ENCODE data around the gene CTIF.

CTIF gene

GRCh38 chr18:48735080-48735676, 196.3 kb downstream of the CTIF start:
- DNase-seq, result no peak

GRCh38 chr18:48735681-48736255, 196.9 kb downstream of the CTIF start:
- no peak for DNase-seq

GRCh38 chr18:48736321-48737260, 197.8 kb downstream of the CTIF start:
- no peak for DNase-seq

- no peak for DNase-seq
These were observed 200.6 kb downstream of the CTIF start for GRCh38 chr18:48739266-48740067.

GRCh38 chr18:48740068-48740440, 201.2 kb downstream of the CTIF start:
- DNase-seq, result no peak

- no peak for DNase-seq
These were observed 202.1 kb downstream of the CTIF start for GRCh38 chr18:48740851-48741485.

GRCh38 chr18:48741866-48742265, 203.0 kb downstream of the CTIF start:
- no peak for DNase-seq

- no peak for DNase-seq
These were observed 203.5 kb downstream of the CTIF start for GRCh38 chr18:48742304-48742703.

GRCh38 chr18:48742706-48743475, 204.1 kb downstream of the CTIF start:
- no peak for DNase-seq

- DNase-seq, result no peak
These were observed 205.1 kb downstream of the CTIF start for GRCh38 chr18:48743886-48744285.

GRCh38 chr18:48745293-48745692, 206.5 kb downstream of the CTIF start:
- DNase-seq, result no peak

- DNase-seq, result no peak
These were observed 210.9 kb downstream of the CTIF start for GRCh38 chr18:48749768-48750167.

GRCh38 chr18:48750485-48751175, 211.8 kb downstream of the CTIF start:
- no peak for DNase-seq

- DNase-seq, result no peak
These were observed 213.1 kb downstream of the CTIF start for GRCh38 chr18:48751727-48752468.

GRCh38 chr18:48752478-48752877, 213.6 kb downstream of the CTIF start:
- no peak for DNase-seq

- no peak for DNase-seq
These were observed 214.1 kb downstream of the CTIF start for GRCh38 chr18:48752928-48753327.

- DNase-seq, result no peak
These were observed 214.9 kb downstream of the CTIF start for GRCh38 chr18:48753691-48754090.

GRCh38 chr18:48754559-48754958, 215.7 kb downstream of the CTIF start:
- no peak for DNase-seq

GRCh38 chr18:48754993-48755473, 216.2 kb downstream of the CTIF start:
- DNase-seq, result no peak

- DNase-seq, result no peak
These were observed 217.8 kb downstream of the CTIF start for GRCh38 chr18:48756511-48757226.

Data from NCI-H187 (cell line).